Natural killer cell (primary cell): Measurements from ENCODE around the gene FKBP11. TPM values are rescaled to one million over a fixed set of nuclear protein-coding genes. Genes with fewer than 3 reads are reported as not detected.

Experiments used
- ATAC-seq, 3 donors: fragments of 150-1000 bp in 2 of 3; fragments of 200-7000 bp in 1 of 3; cut with Tn5 transposase; 1 replicate in 1 of 3; 2 replicates in 2 of 3; pipeline ENCODE4 v1.10.0; 2021; ENCODE audit warnings: mild to moderate bottlenecking in 2 of 3, moderate library complexity in 2 of 3
- DNase-seq, 2 donors: peaks; one replicate each; pipeline versions ENCODE4 v3.0.0 to v3.0.0-alpha.2; 2013 to 2021; ENCODE audit warnings: mixed read lengths in 1 of 2
- H3K27ac ChIP-seq: one replicate; pipeline ENCODE4 v1.5.1; 2013; ENCODE audit warnings: mild to moderate bottlenecking, low read length
- H3K27me3 ChIP-seq: one replicate; pipeline ENCODE4 v1.6.1; 2013; ENCODE audit warnings: low read length; ENCODE audit not compliant: control insufficient read depth, insufficient read depth
- H3K36me3 ChIP-seq: one replicate; pipeline ENCODE4 v1.6.1; 2013; ENCODE audit warnings: low read length; ENCODE audit not compliant: control insufficient read depth, insufficient read depth
- H3K4me1 ChIP-seq: one replicate; pipeline ENCODE4 v1.6.1; 2013; ENCODE audit warnings: low read length; ENCODE audit not compliant: control insufficient read depth, insufficient read depth
- H3K4me3 ChIP-seq: one replicate; pipeline ENCODE4 v1.5.1; 2013; ENCODE audit warnings: low read length
- H3K9me3 ChIP-seq: one replicate; pipeline ENCODE4 v1.6.1; 2013; ENCODE audit warnings: low read length; ENCODE audit not compliant: control insufficient read depth, insufficient read depth
- H3K27ac Mint-ChIP-seq, 2 donors: one replicate each; pipeline ENCODE4 v1.8.0; 2022; ENCODE audit warnings: mild to moderate bottlenecking in 2 of 2, mixed read lengths in 2 of 2, moderate library complexity in 1 of 2
- H3K27me3 Mint-ChIP-seq, 2 donors: one replicate each; pipeline ENCODE4 v1.8.0; 2022; ENCODE audit warnings: low read depth in 2 of 2, mixed read lengths in 2 of 2
- H3K36me3 Mint-ChIP-seq: one replicate; pipeline ENCODE4 v1.8.0; 2022; ENCODE audit warnings: mixed read lengths
- H3K4me1 Mint-ChIP-seq, 2 donors: one replicate each; pipeline ENCODE4 v1.8.0; 2022; ENCODE audit warnings: mixed read lengths in 2 of 2
- H3K4me3 Mint-ChIP-seq: one replicate; pipeline ENCODE4 v1.8.0; 2022; ENCODE audit warnings: mild to moderate bottlenecking, moderate library complexity, mixed read lengths
- H3K9me3 Mint-ChIP-seq, 2 donors: one replicate each; pipeline ENCODE4 v1.8.0; 2022; ENCODE audit warnings: mixed read lengths in 2 of 2
- CTCF ChIP-seq: fragments of 200-600 bp; IDR thresholded peaks from one replicate; pipeline ENCODE4 v1.8.0; 2022; ENCODE audit warnings: antibody characterized with exemption
- WGBS: methylation state at CpG from one replicate; pipeline ENCODE4 v1.1.7; 2013; ENCODE audit warnings: missing lambda C conversion rate; ENCODE audit not compliant: insufficient coverage; 5-methylcytosine and 5-hydroxymethylcytosine counted together
- intact Hi-C: fragments of 100-400 bp; cut with micrococcal nuclease; formaldehyde crosslinking; loops from one replicate; pipeline ENCODE4 v1.14.2; 2022
- total RNA-seq, 4 donors: library from RNA; stranded (reverse); fragments of 120-200 nt in 1 of 4; gene quantifications; one replicate each; pipeline versions ENCODE4 v1.2.3 to v1.2.4, GENCODE V29; 2013 to 2022

The FKBP11 gene
- total RNA-seq, 3 donors from 2014 or later (not counting 1 experiment from before 2014, with no cell fraction given): 156 to 228 (median 218) TPM

GRCh38 chr12:48933664-48934311 is 8.5 kb upstream of the FKBP11 start:
- peaks cover 67% of the 10 kb centered on the region in 2 donors for H3K4me1 Mint-ChIP-seq
- Histone ChIP-seq H3K27me3 (no peaks in the 10 kb centered on the region), H3K4me1 (peaks cover 52% of the 10 kb centered on the region), H3K4me3 (peak overlapping the region; percentile 18), H3K36me3 (peaks cover 24% of the 10 kb centered on the region), H3K9me3 (no peaks in the 10 kb centered on the region), H3K27ac (peak overlapping the region; percentile 95)
- peak overlapping the region; percentile 91 for H3K4me3 Mint-ChIP-seq
- H3K27me3 Mint-ChIP-seq: no peaks in the 10 kb centered on the region
- H3K36me3 Mint-ChIP-seq: peaks cover 17% of the 10 kb centered on the region
- H3K27ac Mint-ChIP-seq: peak overlapping the region; percentile 95 to 98
- no peaks in the 10 kb centered on the region for H3K9me3 Mint-ChIP-seq
- WGBS: 33% methylated on average over 9 of the region's 9 CpGs
- intact Hi-C loops: loop anchor here (1.0 to 5.0 kb wide), 5 partner anchors 8 to 85 kb away; partner anchors contain the start of genes DDN, FKBP11, PRKAG1 and RND1
- DNase-seq (peak; percentile 49 to 79), ATAC-seq (peak; percentile 80 to 92 (median 91))
- TF ChIP-seq CTCF: no peak

GRCh38 chr12:48932878-48933277 is 7.6 kb upstream of the FKBP11 start:
- Mint-ChIP-seq H3K9me3 (no peaks in the 10 kb centered on the region), H3K4me3 (peak overlapping the region; percentile 91), H3K27me3 (no peaks in the 10 kb centered on the region), H3K36me3 (peaks cover 17% of the 10 kb centered on the region), H3K27ac (peak overlapping the region; percentile 95 to 98), H3K4me1 (peaks cover 67% of the 10 kb centered on the region in 2 donors)
- TF ChIP-seq CTCF: no peak
- peak; percentile 36 to 55 (median 41) for ATAC-seq
- peak overlapping the region; percentile 95 for H3K27ac ChIP-seq
- intact Hi-C loops: loop anchor here (2.0 to 5.0 kb wide), 2 partner anchors 64 to 68 kb away; partner anchors contain the start of genes DDN and RND1
- H3K36me3 ChIP-seq: peaks cover 21% of the 10 kb centered on the region
- no peaks in the 10 kb centered on the region for H3K27me3 ChIP-seq
- peaks cover 52% of the 10 kb centered on the region for H3K4me1 ChIP-seq
- H3K4me3 ChIP-seq: peak overlapping the region; percentile 18
- H3K9me3 ChIP-seq: no peaks in the 10 kb centered on the region
- 28% methylated on average over 2 of the region's 2 CpGs for WGBS
- DNase-seq: peak; percentile 34 to 43

GRCh38 chr12:48930475-48930874 is 5.2 kb upstream of the FKBP11 start:
- Mint-ChIP-seq H3K27me3 (no peaks in the 10 kb centered on the region), H3K36me3 (peaks cover 11% of the 10 kb centered on the region), H3K4me1 (peaks cover 69 to 71% of the 10 kb centered on the region in 2 donors), H3K9me3 (no peaks in the 10 kb centered on the region), H3K27ac (peak overlapping the region; percentile 63 to 71), H3K4me3 (peak overlapping the region; percentile 14)
- H3K27ac ChIP-seq: no peak overlapping the region
- no peaks in the 10 kb centered on the region for H3K9me3 ChIP-seq
- peaks cover 10% of the 10 kb centered on the region for H3K36me3 ChIP-seq
- DNase-seq (no peak), ATAC-seq (no peak)
- no peak for TF ChIP-seq CTCF
- H3K4me1 ChIP-seq: peaks cover 54% of the 10 kb centered on the region
- H3K4me3 ChIP-seq: no peak overlapping the region
- WGBS: 86% methylated on average over 3 of the region's 4 CpGs
- intact Hi-C loops: loop anchor here (5.0 kb wide), 1 partner anchor 67 kb away; the partner anchor contains the start of gene DDN
- no peaks in the 10 kb centered on the region for H3K27me3 ChIP-seq
